ENCODE data around the gene FASN.
A peak's percentile ranks its signal among the peaks of the same experiment; 100 is the strongest.

FASN gene

GRCh38 chr17:82055965-82056728 lies 41.9 kb downstream of the FASN start:
- H3K27ac ChIP-seq = peak overlapping the region; percentile 87

GRCh38 chr17:82055023-82055964 lies 42.7 kb downstream of the FASN start:
- peak overlapping the region; percentile 87; the same call in 1 of the 2 replicates for H3K27ac ChIP-seq
- TF ChIP-seq CTCF (IDR thresholded peaks at IDR 0.05) = no peak
- no peak for TF ChIP-seq ZFX (IDR thresholded peaks at IDR 0.05; ENCODE audit: borderline replicate concordance)

More at GRCh38 chr17:82055965-82056728, 41.9 kb downstream of the FASN start:
- TF ChIP-seq ZFX (IDR thresholded peaks at IDR 0.05; ENCODE audit: borderline replicate concordance) = no peak
- no peak for TF ChIP-seq CTCF (IDR thresholded peaks at IDR 0.05)

GRCh38 chr17:82054351-82055022 lies 43.5 kb downstream of the FASN start:
- 0 out of 2 replicates have a peak overlapping the region, but pooled peaks have one; percentile 87 for H3K27ac ChIP-seq
- TF ChIP-seq ZFX (IDR thresholded peaks at IDR 0.05; ENCODE audit: borderline replicate concordance) = no peak
- TF ChIP-seq CTCF (IDR thresholded peaks at IDR 0.05) = no peak

- no peak overlapping the region for H3K27ac ChIP-seq
- no peak for TF ChIP-seq ZFX (IDR thresholded peaks at IDR 0.05; ENCODE audit: borderline replicate concordance)
- TF ChIP-seq CTCF (IDR thresholded peaks at IDR 0.05) = no peak
Observed at GRCh38 chr17:82053556-82054263, 44.3 kb downstream of the FASN start.

- TF ChIP-seq CTCF (IDR thresholded peaks at IDR 0.05) (no peak), ZFX (IDR thresholded peaks at IDR 0.05; ENCODE audit: borderline replicate concordance) (no peak)
- H3K27ac ChIP-seq = peak overlapping the region; percentile 73
Observed at GRCh38 chr17:82053130-82053529, 44.9 kb downstream of the FASN start.

GRCh38 chr17:82052638-82053059 lies 45.4 kb downstream of the FASN start:
- no peak for TF ChIP-seq ZFX (IDR thresholded peaks at IDR 0.05; ENCODE audit: borderline replicate concordance)
- TF ChIP-seq CTCF (IDR thresholded peaks at IDR 0.05) = no peak
- H3K27ac ChIP-seq = peak overlapping the region; percentile 73
